ENCODE data around the gene GBE1.

DNA sequence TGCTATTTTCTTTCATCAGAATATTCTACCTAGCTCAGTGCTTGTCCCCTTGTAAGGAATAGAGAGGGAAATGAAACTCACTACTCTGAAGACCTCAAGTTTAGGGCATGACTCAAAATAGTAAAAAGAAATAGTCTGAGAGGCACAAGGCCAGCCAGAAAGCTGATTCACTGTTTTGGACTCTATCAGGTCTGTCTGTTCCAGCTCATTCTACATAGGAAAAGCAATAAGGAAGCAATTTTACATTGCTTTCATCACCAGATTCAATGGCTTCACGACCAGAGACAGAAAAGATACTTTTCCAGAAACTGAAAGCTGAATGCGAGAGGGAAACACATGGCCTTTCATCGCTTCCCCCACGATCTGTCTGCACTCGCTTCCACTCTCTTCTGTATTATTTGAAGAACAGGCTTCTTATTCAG, 276.0 kb downstream of the GBE1 start:
- TF ChIP-seq CTCF (IDR thresholded peaks at IDR 0.05; ENCODE audit: insufficient read depth, low read length, poor library complexity, severe bottlenecking) (no peak), EZH2phosphoT487 (conservative IDR thresholded peaks at IDR 0.05; ENCODE audit: low read length) (no peak)

All from SU-DHL-6 (cell line).